GM18520 (cell line): ENCODE data around the gene HMCES.

Experiments
- ATAC-seq: cut with Tn5 transposase; IDR thresholded peaks from one replicate; pipeline ENCODE4 v1.9.1; 2021; ENCODE audit not compliant: unreplicated experiment

The HMCES gene

DNA sequence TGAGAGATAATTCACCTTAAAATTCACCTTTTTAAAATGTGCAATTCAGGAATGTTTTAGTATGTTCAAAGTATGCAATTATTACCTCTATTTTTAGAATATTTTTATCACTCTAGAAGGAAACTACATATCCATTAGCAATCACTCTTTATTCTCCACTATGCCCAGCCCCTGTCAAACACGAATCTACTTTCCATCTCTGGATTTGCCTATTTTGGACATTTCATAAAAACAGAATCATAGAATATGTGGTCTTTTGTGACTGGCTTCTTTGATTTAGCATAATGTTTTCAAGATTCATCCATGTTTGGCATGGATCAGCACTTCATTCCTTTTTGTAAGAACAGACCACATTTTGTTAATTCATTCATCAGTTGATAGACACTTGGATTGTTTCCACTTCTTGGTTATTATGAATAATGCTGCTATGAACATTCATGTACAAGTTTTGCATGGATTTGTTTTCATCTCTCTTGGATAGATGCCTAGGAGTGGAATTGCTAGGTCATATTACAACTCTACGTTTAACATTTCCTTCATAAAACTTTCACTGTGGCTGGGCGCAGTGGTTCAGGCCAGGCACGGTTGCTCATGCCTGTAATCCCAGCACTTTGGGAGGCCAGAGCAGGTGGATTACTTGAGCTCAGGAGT is 12.7 kb downstream of the HMCES start:
- no peak for ATAC-seq

DNA sequence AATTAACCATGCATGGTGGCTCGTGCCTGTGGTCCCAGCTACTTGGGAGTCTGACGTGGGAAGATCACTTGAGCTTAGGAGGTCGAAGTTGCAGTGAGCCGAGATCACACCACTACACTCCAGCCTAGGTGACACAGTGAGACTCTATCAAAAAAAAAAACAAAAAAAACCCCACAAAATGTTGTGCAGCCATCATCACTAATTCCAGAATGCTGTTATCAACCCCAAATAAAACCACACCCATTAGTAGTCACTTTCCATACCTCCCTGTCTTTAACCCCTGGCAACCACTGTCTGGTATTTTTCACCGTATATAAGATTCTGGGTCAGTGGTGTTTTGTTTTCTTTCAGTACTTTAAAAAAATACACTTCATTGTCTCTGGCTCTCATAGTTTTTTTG is 16.6 kb downstream of the HMCES start:
- no peak for ATAC-seq

- no peak for ATAC-seq
Measured at GRCh38 chr3:129304146-129304961, 25.7 kb downstream of the HMCES start.

DNA sequence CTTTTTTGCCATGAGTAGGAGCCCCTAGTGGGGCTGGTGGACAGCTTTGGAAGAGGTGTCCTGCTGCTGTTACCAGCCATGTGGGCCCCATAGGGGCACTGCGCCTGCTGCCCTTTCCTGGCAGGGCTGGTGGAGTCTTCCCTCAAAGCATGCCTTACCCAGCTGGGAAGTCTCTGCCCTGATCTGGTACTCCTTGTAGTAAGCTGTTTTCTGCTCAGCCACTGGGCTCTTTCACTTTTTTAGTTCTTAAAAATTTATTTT is 26.2 kb downstream of the HMCES start:
- no peak for ATAC-seq

DNA sequence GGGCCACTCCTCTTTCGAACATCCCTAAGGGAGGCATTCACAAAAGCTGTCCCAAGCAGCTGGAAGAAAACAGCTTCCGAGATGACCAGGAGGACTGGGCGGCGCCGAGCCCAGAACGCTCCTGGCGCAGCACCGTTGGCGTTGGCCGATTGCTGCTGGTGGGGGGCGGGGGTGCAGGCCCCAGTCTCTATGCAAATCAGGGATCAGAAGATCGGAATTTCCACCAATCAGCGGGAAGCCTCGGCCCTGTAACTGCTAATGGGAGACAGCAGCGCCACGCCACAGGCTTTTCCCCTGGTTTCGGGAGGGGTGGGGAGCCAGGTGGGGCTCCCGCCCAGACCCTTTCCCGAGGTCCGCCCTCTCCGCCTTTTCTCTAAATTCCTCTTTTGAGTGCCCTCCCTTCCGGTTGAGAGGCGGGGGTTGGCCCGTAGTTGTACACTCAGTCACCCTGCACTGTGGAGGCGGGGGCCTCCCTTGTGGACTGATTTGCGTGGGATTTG is 27.0 kb downstream of the HMCES start:
- ATAC-seq, result no peak

GRCh38 chr3:129308636-129309035 is 30.0 kb downstream of the HMCES start:
- no peak for ATAC-seq

- ATAC-seq, result no peak
Measured at GRCh38 chr3:129310111-129311011, 31.7 kb downstream of the HMCES start.

- ATAC-seq, result no peak
Measured at GRCh38 chr3:129311054-129311902, 32.6 kb downstream of the HMCES start.

- no peak for ATAC-seq
Measured at GRCh38 chr3:129312021-129312639, 33.5 kb downstream of the HMCES start.

- ATAC-seq, result no peak
Measured at GRCh38 chr3:129312671-129313414, 34.2 kb downstream of the HMCES start.

- no peak for ATAC-seq
Measured at GRCh38 chr3:129313415-129313664, 34.7 kb downstream of the HMCES start.

- no peak for ATAC-seq
Measured at GRCh38 chr3:129313665-129314385, 35.2 kb downstream of the HMCES start.

GRCh38 chr3:129314386-129315222 is 35.9 kb downstream of the HMCES start:
- peak; percentile 22 for ATAC-seq

DNA sequence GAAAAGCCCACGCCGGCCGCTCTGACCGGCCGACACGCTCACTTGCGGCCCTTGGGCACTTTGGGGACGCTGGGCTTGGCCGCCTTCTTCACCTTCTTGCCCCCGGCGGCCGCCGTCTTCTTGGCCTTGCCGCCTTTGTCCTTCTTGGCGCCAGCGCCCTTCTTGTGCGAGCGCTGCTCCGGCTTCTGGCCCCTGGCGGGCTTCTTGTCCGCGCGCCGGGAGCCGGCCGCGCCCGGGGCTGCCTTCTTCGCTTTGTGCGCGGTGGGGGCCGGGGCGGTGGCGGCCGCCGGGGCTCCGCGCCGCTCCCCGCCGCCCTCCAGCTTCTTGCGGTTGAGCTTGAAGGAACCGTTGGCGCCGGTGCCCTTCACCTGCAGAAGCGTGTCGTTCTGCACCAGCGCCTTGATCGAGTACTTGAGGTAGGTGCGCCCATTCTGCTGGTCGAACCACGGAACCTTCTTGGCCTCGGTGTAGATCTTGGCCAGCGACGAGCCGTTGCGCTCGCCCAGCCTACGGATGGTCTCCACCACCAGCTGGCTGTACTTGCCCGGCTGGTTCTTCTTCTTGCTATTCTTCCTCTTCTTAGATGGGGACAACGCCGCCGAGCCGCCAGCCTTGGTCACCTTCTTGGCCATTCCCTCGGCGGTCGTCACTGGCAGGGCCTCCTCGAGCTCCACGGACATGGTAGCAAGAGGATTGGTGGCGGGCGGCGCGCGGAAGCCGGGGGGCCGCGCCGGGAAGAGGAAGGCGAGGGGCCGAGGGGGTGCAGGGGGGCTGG is 36.7 kb downstream of the HMCES start:
- no peak for ATAC-seq

GRCh38 chr3:129315998-129316247 is 37.3 kb downstream of the HMCES start:
- no peak for ATAC-seq

DNA sequence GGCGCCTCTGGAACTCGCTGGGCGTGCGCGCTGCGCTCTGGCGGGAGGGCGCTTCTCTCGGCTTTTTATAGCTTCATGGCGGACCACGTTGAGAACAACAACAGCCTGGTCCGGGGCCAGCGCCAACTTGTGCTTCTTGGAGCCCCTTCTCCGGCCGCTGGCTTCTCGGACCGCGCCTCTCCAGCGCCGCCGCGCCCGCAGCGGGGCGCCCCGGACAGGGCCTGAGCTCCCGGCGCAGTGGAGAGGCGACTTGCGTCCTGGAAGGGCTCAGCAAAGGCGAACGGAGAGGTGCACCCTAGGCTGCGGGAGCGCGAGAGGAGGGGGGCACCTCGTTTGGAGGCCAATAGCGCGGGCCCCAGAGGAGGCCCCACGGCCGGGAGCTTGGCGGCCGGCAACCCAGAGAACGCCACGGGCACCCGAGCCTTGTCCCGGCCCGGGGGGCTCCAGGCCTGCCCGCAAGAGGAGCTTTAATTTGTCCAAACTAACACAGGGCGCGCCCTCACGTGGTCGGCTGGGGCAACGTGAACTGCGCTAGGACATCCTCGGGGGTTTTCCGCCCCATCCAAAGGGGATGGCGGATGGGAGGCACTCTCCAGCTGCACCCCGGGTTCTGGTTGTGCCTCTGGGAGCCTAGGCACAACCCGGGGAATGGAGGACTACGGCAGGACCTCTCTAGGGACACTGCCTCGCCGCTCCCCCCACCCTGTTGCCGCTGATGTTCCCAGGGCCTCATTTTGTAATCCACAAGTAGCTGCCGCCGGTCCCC is 37.8 kb downstream of the HMCES start:
- no peak for ATAC-seq
